ENCODE results near the gene ANKH. TPM values are rescaled to one million over a fixed set of nuclear protein-coding genes. Genes with fewer than 3 reads are reported as not detected.

Gene ANKH
- total RNA-seq: 42.6 and 67.8 TPM in 2 replicates

DNA sequence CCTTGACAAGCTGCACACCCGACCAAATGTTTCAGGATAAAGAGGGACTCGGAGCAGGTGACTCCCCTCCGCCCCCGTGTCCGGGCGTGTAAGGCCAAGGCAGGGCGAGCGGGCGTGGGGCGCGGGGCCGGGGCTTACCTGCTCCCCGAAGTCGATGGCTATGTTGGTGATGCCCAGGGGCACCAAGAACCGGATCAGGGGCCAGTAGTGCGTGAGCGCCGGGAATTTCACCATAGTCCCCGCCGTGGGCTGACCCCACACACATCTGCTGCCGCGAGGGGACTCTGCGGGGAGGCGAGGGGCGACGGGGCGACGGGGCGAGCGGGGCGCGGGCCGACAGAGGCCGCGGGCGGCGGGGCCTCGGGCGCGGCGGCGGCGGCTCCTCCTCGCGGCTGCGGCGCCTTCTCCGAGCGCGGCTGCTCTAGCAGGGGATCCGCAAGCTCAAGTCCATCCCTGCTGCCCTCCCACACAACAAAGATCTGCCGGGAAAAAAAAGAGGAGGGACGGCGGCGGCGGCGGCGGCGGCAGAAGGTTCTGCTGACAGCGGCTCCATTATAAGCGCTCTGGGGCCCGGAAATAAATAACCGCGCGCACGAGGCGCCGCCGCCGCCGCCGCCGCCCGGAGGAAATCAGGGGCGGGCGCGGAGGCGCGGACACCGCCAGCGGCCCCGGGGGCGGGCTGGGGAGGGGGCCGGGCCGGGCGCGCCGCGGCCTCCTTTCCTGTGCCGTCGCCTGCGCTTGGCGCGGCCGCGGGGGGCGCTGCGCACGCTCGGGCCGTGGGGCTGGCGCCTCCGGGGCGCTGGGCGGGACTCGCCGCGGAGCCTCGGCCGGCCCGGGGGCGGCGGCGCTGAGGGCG is at the start of gene ANKH:
TSS of gene ANKH (minus strand) at position 565 of the 856 bp plus-strand sequence. CDS start at position 234, 331 bp downstream.

DNA sequence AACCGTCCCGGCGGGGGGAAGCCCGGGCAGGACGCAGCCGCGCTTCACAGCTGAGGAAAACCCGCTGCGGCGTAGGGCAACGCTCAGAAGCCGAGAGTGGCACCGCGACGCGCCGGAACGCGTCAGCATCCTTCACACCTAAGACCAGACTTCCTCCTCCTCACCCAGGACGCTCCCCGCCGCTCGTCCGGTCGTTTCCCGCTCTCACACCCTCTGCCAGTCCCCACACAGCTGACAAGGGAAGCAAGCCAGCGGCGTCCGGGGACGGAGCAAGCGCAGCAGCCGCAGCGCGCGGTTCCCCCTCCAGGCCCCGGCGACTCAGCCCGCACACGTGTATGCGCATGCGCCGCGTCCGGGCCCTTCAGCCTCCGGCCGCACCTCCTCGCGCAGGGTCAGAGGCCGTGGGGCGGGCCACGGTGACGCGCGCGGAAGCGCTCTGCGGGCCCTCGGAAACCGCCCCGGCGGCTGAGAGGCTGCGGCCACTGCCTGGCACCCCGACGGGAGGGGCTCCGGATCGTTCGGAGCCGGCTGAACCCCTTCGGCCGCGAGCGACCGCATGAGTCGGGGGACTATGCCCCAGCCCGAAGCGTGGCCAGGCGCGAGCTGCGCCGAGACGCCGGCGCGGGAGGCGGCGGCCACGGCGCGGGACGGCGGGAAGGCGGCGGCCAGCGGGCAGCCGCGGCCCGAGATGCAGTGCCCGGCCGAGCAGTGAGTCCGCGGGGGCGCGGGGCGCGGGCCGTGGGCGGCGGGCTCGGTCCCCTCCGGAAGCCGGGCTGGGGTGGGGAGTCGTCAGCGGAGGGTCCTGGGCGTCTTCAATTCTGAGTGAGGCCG is 207.1 kb downstream of the ANKH start, which contains the start of gene OTULIN:
TSS of gene OTULIN (plus strand) at position 449 of the 831 bp plus-strand sequence. CDS start at position 557, 108 bp downstream.

Small RNAs within 50 kb of the gene (small RNA-seq; reads per million reads assigned to genes)
- not detected for gene HNRNPKP5
- gene MIR4637: not detected

Other genes starting within 250 kb of the ANKH start
- 18.0 and 22.9 TPM in 2 replicates for gene OTULIN, start 207.1 kb downstream of the ANKH start, total RNA-seq